Stimulated activated CD8-positive, alpha-beta memory T cell treated with anti-CD3 and anti-CD28 coated beads, Interleukin-7, amount 100 ng/mL, for 48 hours (primary cell): ENCODE data around the gene NKAIN2.
"Not testable (repeated sequence)": the region's sequence is repeated elsewhere in the genome, so short reads cannot be mapped to it uniquely, and the experiment has no call there.

Experiments
- DNase-seq, 2 donors: peaks; one replicate each; pipeline ENCODE4 v3.0.0-alpha.2; 2020; ENCODE audit warnings: low read depth in 1 of 2; ENCODE audit errors: extremely low read depth in 1 of 2

Gene NKAIN2

DNA sequence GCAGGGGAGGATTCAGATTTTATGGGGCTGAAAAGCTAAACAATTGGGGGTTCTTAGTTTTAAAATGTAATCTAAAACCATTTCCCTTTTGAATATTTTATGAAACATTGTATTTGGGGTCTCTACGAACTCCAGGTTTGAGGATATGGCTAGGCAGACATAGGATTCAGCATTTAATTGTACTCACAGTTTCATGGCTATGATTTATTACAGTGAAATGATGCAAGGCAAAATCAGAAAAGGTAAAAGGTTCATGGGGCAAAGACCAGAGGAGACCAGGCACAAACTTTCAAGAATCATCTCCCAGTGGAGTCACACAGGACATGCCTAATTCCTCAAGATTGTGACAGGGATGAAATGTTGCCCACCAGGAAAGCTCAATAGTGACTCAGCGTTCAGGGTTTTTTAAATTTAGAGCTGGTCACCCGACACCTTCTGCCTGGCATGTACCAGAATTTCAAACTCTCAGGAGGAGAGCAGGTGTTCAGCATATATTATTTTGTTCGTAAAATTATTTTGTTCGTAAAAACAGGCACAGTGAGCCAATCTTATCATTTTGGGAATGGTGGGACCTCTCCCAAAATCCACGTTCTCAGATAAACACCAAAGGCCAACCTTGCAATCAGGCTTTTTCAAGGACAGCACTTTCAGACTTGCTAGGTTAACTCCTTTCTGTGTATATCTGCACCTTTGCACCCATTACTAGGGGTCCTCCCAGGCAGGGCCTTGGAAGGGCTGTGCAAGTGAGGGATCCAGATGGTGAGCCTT is 270.3 kb downstream of the NKAIN2 start:
- no peak for DNase-seq

DNA sequence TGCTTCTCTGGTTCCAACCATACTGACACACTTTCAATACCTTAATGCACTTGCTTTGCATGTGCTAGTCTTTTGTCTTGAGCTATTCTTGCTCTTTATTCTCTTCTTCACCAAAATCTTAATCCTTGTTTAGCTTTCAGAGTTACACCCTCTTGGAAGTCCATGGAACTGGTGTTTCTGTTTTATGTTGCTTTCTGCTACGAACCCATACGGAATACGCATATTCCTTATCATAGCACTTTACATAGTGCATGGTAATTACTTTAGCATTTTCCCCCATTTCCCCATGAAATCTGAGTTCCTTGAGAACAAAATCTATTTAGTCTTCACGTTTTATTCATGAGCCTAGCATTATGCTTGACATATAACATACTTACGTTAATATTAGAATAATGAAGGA is 270.9 kb downstream of the NKAIN2 start:
- no peak for DNase-seq

DNA sequence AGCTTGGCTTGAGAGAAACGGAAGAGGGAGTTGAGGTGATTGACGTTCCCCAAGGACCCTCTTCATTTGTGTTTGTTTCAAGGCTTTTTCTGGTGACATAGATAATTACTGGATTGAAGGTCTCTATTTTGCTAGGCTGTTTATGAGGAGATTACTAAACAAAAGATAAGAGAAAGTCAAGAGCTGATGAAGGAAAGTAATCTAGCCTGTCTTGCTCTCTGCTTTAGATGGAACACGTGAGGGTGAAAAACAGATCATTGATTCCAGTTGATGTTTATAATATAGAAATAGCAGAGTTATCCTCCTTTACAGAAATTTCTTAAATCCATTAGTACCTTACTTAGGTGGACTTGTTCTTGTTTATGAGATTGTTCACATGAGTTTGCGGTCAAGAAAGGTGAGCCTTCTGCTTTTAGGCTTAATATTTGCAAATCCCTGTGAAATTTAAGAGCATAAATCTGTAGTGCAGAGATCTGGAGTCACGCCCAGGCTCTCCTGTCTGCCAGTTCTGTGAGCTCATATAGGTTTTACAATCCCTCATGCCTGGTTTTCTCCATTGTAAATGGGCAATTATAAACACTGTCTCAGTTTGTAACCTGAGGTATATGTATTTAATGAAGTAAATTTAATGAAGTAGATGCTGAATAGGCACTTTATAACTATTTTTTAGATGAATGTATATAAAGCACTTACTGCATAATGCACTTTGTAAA is 272.8 kb downstream of the NKAIN2 start:
- no peak for DNase-seq

DNA sequence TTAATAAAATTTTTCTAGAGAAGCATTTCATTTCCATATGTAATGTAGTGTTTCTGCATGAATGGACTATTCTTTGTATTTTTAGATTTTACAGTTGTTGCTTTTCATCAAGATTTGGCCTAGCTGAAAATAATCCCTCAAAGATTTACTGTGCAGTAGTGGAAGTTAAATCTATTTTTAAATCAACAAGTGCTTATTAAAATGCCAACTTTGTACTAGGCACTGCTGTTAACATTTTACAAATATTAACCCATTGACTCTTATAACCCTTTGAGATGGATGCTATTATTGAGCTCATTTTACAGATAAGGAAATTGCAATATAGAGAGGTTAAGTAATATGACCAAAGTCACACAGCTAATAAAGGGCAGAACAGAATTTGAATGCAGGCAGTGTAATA is 274.5 kb downstream of the NKAIN2 start:
- no peak for DNase-seq

DNA sequence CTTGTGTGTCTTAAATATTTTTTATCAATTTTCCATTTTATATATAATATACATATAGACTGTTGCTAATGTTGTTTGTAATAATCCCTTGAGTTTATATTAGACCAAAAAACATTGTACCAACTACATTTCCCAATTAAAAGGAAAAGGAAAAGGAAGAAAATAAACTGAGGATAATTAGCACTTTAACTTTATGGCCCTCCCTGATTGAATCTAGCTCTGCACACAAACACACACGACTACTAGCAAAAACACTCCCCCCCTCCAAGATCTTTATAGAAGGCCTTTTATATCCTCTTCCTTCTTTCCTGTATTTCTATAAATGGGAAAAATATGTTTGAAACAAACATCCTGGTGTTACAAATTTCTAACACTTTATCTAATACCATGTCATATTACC is 276.8 kb downstream of the NKAIN2 start:
- DNase-seq, result no peak

DNA sequence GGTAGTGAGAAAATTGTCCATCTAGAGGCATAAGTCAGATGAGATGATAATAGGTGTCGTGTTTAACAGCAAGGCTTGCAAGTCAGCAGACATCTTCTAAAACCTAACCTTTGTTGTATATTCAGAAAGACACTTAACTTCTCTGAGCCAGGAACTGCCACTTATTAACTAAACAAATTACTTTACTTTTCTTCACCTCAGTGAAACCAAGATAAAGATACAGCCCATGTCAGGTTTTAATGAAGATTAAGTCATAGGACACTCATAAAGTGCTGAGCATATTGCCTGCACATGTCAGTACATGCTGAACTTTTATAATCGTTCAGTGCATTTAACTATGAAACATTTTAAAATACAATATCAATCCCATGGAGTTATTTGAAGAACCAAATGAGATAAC is 286.8 kb downstream of the NKAIN2 start:
- DNase-seq, result no peak

DNA sequence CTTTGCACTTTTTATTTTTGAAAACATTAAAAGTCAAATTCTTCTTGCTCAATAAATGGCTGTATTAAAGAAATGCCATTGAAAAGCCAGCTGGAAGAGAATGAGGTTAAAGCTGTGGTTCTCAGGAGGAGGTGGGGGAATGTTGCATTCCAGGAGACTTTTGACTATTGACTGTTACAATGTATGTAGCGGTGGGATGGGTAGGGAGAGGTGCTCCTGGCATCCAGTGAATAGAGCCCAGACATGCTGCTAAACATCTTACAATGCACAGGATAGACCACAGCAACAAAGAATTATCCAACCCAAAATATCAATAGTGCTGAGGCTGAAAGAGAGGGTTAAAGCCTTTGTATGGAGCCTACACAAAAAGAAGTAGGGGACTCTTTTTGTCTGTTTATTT is 295.9 kb downstream of the NKAIN2 start:
- no peak for DNase-seq

DNA sequence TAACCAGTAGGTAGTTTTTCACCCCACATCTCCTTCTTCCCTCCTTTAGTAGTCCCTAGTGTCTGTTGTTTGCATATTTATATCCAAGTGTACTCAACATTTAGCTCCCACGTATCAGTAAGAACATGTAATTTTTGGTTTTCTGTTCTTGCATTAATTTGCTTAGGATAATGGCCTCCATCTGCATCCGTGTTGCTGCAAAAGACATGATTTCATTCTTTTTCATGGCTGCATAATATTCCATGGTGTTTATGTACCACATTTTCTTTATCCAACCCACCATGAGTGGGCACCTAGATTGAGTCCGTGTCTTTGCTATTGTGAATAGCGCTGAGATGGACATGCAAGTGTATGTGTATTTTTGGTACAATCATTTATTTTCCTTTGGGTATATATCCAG is 306.8 kb downstream of the NKAIN2 start:
- DNase-seq, result no peak

DNA sequence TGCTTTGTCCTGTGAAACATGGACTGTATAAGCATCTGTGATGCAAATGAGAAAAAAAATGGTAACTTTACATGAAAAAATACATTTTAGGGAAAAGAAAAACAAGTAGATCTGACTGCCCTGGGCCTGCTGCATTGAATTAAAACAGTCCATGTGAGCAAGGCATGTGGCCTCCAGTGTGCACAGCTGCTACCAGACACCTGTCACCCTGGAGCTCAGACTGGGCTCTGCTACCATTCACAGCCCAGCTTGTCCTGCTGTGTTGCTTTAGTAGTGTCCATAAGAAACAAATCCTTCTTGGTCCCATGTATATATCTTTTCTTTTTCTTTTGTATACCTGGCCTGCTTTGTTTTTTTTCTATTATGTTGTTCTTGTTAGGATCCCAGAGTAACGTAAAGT is 315.9 kb downstream of the NKAIN2 start:
- no peak for DNase-seq

DNA sequence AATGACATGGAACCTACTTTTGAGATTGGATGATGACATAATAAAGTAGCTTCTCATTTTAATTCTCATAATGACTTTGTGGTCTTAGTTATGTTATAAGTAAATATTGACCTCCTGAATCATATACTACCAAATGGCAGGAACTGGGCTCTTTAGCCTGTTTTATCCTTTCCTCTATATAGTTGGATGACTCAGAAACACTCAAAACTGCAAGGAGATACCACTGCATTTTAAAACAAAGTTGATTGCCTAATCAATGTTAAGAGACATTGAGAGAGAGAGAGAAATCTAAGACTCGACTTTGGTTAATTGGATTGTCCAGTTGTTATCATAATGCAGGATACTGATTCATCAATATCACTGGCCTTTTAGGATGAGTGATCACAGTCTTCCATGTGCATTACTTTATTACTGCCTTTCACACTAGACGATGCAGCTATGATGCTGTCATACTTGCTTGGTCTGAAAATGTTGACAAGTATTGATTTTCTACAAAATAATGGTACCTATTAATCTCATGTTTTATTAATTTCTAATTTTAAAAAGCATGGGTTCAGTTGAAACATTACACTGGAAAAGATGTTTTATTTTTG is 320.0 kb downstream of the NKAIN2 start:
- no peak for DNase-seq

DNA sequence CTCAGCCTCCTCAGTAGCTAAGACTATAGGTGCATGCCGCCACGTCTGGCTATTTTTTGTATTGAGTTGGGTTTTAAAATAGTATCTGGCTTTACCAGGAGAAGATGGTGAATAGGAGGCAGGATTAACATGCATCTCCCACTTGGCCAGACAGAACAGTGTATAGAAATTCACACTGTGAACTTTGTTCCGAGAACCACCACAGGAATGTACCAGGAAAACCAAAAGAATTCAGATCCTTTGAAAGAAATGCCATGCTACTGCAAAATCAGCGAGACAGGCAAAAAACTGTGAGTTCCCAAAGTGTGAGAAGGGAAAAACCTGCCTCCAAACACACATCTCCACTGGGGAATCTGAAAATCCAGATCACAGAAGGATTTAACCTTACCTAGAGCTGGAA is 327.6 kb downstream of the NKAIN2 start:
- no peak for DNase-seq

DNA sequence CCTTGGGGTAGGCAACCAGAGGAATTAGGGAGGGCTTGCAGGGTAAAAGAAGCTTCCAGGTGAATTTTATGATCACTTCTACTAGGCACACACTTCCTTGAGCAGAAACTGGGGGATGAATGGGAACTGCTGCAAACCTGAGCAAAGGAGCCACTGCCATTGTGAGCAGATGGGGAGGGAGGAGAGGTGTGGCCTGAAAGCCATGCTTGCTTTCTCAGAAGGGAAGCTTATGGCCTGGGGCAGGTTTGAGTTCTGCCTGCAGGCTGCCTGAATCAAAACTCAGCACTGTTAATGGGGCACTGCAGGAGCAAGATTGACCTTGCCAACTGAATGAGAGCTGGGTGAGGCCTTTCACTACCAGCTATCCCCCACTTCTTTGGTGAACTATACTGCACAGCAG is 328.1 kb downstream of the NKAIN2 start:
- DNase-seq, result no peak

DNA sequence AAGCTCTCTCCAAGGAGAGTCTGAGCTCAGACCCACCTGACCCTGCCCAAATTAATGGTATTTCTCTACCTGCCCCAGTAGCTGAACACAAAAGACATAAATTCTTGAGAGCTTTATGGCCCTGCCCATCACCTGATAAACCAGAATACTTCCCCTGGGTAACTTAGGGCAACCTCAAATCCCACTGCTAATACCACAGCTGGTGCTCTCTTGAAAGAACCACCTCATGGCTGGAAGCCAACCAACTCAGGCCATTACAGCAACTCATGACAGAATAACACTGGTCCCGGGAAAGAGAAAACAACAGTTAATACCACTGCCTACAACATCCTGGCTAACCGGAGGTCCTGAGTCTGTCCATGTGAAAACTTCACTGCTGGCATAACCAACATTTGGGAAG is 328.6 kb downstream of the NKAIN2 start:
- no peak for DNase-seq

DNA sequence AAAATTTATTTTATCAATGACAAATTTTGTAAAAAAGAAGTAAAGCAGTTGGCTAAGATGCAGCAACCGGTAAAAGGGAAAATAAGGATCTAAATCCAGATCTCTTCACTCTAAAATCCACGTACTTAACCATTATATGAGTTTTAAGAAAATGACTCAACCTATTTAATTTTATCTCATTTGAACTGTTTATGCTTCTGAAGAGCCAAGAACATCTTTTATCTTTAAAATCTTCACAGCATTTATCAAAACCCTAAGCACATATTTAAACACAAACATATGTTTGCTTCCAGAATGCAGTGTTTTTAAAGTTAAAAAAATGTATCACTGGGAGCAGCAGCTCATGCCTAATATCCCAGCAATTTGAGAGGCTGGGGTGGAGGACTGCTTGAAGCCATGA is 339.2 kb downstream of the NKAIN2 start:
- no peak for DNase-seq

DNA sequence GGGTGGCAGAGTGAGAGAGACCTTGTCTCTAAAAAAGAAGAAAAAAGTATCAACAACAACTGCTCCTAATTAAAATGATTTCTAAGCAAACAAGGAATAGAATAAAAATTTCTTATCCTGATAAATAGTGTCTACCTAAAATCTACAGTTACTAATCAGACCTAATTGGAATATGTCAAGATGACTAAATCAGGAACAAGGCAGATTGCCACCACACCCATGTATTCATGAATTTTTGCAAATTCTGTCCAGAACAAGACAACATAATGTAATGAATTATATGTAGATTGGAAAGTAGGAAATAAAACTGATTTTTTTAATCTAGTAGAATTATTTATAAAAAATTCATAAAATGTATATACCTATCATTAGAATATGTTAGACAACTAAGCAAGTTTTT is 339.8 kb downstream of the NKAIN2 start:
- DNase-seq, result no peak

DNA sequence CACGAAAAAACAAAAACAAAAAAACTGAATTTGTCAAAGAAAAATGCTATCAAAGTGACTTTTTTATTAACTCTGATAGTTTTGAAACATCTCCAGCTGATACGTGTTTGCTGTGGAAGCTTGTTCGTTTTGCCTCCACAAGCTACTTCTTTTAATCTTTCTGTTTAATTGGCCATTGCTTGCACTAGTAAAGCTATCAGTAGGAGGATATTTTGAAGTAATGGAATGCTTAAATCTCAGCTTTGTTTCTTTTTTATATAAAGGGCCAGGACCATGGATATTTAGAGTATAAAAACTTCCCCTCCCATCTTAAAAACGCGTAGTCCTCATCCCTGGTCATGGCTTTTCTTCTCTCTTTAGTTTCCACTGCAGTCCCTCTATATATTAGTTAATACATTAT is 344.0 kb downstream of the NKAIN2 start:
- no peak for DNase-seq

DNA sequence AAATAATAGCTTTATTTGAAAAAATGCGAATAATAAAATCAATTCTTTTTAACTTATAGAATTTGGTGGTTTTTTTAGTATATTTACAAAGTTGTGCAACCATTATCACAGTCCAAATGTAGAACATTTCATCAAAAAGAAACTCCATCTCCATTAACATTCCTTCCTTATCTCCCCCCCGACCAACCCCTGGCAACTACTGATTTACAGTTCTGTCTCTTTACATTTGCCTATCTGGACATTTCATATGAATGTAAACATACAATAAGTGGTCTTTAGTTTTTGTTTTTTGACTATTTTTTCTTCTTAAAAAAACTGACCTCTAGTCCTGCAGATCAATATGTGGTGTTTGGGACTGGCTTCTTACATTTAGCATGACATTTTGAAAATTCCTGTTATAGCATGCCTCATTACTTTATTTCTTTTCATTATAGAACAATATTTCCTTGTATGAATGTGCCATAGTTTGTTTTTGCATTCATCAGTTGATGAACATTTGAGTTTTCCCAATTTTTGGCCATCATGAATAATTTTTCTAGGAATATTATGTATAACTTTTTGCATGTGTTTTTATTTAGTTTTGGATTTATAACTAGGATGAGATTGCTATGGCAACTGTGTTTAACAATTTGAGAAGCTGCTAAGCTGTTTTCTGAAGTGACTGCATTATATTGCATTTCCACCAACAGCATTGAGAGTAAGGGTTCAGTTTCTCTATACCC is 344.7 kb downstream of the NKAIN2 start:
- DNase-seq, result no peak

DNA sequence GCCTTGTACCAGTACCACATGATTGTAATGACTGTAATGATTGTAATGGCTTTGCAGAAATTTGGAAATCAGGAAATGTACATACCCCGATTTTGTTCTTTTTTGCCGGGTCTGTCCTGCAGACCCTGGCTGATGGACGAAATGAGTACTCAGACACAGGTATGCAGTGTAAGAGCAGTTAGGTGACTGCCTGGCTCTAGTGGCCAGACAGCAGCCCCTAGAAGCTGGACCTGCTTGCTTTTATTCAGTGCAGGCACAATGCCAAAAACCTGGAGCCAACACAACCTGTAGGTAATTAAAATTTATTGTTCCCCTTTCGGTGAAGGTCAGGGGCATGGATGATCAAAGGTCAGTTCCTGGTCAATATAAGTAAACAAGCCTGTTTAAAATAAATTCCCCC is 346.0 kb downstream of the NKAIN2 start:
- no peak for DNase-seq

DNA sequence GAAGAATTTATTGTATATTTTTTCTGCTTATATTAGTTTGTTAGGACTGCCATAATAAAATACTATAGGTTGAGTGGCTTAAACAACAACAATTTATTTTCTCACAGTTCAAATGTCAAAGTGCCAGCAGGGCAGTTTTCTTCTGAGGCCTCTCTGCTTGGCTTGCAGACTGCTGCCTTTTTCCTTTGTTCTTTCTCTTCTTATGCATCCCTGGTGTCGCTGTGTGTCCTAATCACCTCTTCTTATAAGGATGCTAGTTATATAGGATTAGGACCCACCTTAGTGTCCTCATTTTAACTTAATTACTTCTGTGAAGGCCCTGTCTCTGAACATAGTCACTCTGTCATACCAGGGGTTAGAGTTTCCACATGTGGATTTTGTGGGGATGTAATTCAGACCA is 354.4 kb downstream of the NKAIN2 start:
- no peak for DNase-seq

DNA sequence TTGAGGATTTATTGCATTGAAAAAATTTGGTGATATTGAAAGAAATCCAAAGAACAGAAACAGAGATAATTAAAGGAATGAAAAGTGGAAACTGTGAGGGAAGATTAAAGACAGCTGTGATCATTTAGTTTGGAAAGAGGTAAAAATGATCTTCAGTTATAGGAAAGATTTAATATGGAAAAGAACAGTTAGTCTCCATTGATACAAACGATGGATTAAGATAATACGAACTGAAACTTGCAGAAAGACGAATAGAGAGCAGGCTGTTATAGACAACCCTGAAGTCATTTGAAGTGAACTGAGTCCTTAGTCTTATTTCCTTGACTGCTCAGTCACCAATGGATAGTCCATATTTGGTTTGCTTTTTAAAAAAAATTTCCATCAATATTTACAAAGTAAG is 360.0 kb downstream of the NKAIN2 start:
- DNase-seq, result no peak

DNA sequence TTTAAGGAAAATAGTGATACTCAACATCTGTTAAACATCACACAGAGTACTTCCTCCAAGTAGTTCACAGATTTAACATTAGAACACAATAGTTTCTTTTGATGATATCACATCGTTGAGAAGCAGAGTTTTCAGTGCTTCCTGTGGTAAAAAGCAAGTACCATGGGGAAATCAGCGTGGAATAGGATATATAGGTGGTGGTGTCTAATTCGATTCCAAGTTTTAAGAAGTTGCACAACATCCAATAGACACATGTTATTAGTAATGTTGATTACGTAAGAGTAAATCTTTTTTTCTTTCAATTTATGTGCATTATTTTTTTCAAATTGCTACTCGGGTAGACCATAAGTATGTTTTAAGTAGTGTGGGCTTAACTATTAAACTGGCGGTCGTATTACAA is 360.7 kb downstream of the NKAIN2 start:
- DNase-seq, result no peak

DNA sequence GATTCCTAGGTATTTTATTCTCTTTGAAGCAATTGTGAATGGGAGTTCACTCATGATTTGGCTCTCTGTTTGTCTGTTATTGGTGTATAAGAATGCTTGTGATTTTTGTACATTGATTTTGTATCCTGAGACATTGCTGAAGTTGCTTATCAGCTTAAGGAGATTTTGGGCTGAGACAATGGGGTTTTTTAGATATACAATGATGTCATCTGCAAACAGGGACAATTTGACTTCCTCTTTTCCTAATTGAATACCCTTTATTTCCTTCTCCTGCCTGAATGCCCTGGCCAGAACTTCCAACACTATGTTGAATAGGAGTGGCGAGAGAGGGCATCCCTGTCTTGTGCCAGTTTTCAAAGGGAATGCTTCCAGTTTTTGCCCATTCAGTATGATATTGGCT is 363.6 kb downstream of the NKAIN2 start:
- not testable (repeated sequence) for DNase-seq
